Measurements from ENCODE around the gene PARPBP.

Gene PARPBP

DNA sequence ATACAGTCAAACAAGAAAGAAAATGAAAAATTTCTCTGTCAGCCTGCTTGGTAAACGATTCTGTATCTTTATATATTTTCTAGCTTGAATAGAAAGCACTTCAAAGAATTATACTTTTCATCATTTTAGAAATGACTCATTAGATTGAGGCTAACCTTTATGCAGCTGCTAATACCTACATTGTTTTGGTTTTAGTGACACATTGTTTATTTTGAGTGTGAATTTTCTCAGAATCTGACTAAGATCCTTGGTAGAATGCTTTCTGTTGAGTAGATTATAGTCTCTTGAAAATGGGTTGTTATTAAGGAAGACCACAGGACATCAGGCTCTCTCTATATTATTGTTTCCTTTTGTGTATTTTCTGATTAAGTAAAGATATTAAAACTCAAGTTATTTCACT lies 77.8 kb downstream of the PARPBP start, which contains the start of gene PMCH:
Gene PMCH, minus strand, starts transcription at position 45 of the 400 bp plus-strand sequence. CDS start 63 bp downstream, outside the sequence.
- TF ChIP-seq, protein P1, sequence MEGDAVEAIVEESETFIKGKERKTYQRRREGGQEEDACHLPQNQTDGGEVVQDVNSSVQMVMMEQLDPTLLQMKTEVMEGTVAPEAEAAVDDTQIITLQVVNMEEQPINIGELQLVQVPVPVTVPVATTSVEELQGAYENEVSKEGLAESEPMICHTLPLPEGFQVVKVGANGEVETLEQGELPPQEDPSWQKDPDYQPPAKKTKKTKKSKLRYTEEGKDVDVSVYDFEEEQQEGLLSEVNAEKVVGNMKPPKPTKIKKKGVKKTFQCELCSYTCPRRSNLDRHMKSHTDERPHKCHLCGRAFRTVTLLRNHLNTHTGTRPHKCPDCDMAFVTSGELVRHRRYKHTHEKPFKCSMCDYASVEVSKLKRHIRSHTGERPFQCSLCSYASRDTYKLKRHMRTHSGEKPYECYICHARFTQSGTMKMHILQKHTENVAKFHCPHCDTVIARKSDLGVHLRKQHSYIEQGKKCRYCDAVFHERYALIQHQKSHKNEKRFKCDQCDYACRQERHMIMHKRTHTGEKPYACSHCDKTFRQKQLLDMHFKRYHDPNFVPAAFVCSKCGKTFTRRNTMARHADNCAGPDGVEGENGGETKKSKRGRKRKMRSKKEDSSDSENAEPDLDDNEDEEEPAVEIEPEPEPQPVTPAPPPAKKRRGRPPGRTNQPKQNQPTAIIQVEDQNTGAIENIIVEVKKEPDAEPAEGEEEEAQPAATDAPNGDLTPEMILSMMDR (IDR thresholded peaks at IDR 0.05; ENCODE audit: control insufficient read depth, extremely low read depth, insufficient read depth): no peak
- no peak for DNase-seq (ENCODE audit: low read depth)
- H3K4me3 ChIP-seq (ENCODE audit: low read depth, low read length): no peak within 1 kb of the TSS

- DNase-seq (ENCODE audit: low read depth): peak; percentile 34
- no peak overlapping the region for H3K4me3 ChIP-seq (ENCODE audit: low read depth, low read length)
- TF ChIP-seq, protein P1 (IDR thresholded peaks at IDR 0.05; ENCODE audit: control insufficient read depth, extremely low read depth, insufficient read depth): no peak
These were observed 81.6 kb downstream of the PARPBP start for GRCh38 chr12:102201436-102202061.

DNA sequence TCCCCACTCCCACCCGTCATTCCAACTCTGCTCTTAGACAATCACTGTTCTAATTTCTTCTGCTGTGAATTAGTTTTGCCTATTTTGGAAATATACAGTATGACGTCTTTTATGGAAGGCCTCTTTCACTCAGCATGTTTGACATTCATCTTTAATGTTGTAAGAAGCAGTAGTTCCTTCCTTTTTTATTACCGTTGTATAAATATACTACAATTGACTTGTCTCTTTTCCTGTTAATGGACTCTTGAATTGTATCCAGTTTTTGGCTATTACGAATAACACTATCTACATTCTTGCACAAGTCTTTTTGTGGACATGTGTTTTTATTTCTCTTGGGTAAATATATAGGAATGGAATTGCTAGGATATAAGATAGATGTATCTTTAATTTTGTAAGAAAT lies 82.6 kb downstream of the PARPBP start:
- H3K4me3 ChIP-seq (ENCODE audit: low read depth, low read length): no peak overlapping the region
- DNase-seq (ENCODE audit: low read depth): peak; percentile 61
- TF ChIP-seq, protein P1 (IDR thresholded peaks at IDR 0.05; ENCODE audit: control insufficient read depth, extremely low read depth, insufficient read depth): no peak

DNA sequence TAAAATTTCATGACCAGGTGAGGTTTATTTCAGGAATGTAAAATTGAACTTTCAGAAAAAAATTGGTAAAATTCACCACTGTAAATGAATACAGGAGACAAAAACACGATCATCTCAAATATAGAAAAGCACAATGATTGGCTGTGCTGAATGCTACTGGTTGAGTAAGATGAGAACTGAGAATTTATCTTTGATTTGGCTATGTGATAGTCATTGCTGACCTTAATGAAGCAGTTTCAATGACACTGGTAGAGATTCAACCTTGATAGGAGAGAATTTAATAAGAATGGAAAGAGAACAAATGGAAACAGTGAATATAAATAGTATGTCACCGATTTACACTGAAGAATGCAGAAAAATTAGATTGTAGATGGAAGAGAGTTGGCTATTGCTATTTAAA lies 84.0 kb downstream of the PARPBP start:
- TF ChIP-seq, protein P1 (IDR thresholded peaks at IDR 0.05; ENCODE audit: control insufficient read depth, extremely low read depth, insufficient read depth): no peak
- no peak for DNase-seq (ENCODE audit: low read depth)

GRCh38 chr12:102215992-102216691 lies 96.2 kb downstream of the PARPBP start:
- TF ChIP-seq, protein P1 (IDR thresholded peaks at IDR 0.05; ENCODE audit: control insufficient read depth, extremely low read depth, insufficient read depth): no peak
- DNase-seq (ENCODE audit: low read depth): no peak
- H3K4me3 ChIP-seq (ENCODE audit: low read depth, low read length): no peak overlapping the region

More for the DNA sequence above, 84.0 kb downstream of the PARPBP start:
- no peak overlapping the region for H3K4me3 ChIP-seq (ENCODE audit: low read depth, low read length)

DNA sequence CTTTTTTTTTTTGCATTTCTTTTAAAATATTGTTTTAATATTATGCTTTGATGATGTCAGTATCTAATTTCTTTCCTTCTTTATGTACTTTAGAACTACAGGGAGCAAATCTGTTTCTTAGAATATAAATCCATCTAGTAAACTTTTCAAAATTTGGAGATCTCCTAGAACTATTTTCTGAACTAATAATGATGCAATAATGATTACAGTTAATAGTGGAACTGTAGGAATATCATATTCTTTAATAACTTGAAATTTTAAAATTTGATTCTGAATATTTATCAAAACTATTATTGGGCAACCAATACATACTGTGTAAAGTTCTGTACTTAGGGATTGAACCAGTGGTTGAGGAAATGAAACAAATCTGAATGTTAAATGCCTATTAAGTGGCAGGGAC lies 100.8 kb downstream of the PARPBP start:
- TF ChIP-seq, protein P1 (IDR thresholded peaks at IDR 0.05; ENCODE audit: control insufficient read depth, extremely low read depth, insufficient read depth): no peak
- no peak overlapping the region for H3K4me3 ChIP-seq (ENCODE audit: low read depth, low read length)
- no peak for DNase-seq (ENCODE audit: low read depth)
